K562 treated with DMSO at 1 percent for 12 hours (cell line): ENCODE measurements around the gene ZG16. TPM values are rescaled to one million over a fixed set of nuclear protein-coding genes. Genes with fewer than 3 reads are reported as not detected.

Source experiments
- total RNA-seq: library from RNA; unstranded; fragments of 300-600 nt; gene quantifications from 2 replicates; pipeline ENCODE4 v1.2.3, GENCODE V29; 2022; ENCODE audit not compliant: insufficient read depth

The ZG16 gene
- not detected in 2 replicates for total RNA-seq

GRCh38 chr16:29777576-29778350, at the start of gene ZG16:
Gene ZG16 (plus strand): TSS chr16:29778256. CDS start chr16:29779267, 1,011 bp downstream.

GRCh38 chr16:29745853-29746345, 32.2 kb upstream of the ZG16 start, which contains the start of gene C16orf54:
Gene C16orf54 (minus strand): TSS chr16:29745990. CDS start chr16:29744951, 1,039 bp downstream.

GRCh38 chr16:29790183-29790948, 12.3 kb downstream of the ZG16 start, which contains the start of gene KIF22:
Gene KIF22 (plus strand): TSS chr16:29790751. CDS start chr16:29790760, 9 bp downstream.

GRCh38 chr16:29806099-29806579, 28.1 kb downstream of the ZG16 start, which contains the start of gene MAZ:
Gene MAZ (plus strand): TSS chr16:29806529. CDS start chr16:29806702, 173 bp downstream.

GRCh38 chr16:29811896-29812665, 34.0 kb downstream of the ZG16 start, which contains the start of gene PRRT2:
Gene PRRT2 (plus strand): TSS chr16:29812193. CDS start chr16:29813055, 862 bp downstream.

GRCh38 chr16:29815793-29816693, 38.0 kb downstream of the ZG16 start, which contains the start of gene PAGR1:
Gene PAGR1 (plus strand): TSS chr16:29816152. CDS start chr16:29816526, 374 bp downstream.

GRCh38 chr16:29820271-29820701, 42.2 kb downstream of the ZG16 start, which contains the start of gene MVP:
Gene MVP (plus strand): TSS chr16:29820462. CDS start chr16:29830550, 10,088 bp downstream.

Other genes with a start within 250 kb of the ZG16 start
- gene SPN, start 115.0 kb upstream of the ZG16 start, total RNA-seq = 43.8 and 109 TPM in 2 replicates
- gene QPRT, start 99.1 kb upstream of the ZG16 start, total RNA-seq = 174 TPM in 2 replicates
- not detected in 2 replicates for gene C16orf54, start 32.3 kb upstream of the ZG16 start, total RNA-seq
- 116 and 135 TPM in 2 replicates for gene KIF22, start 12.5 kb downstream of the ZG16 start, total RNA-seq
- gene MAZ, start 28.3 kb downstream of the ZG16 start, total RNA-seq = 261 and 270 TPM in 2 replicates
- gene PRRT2, start 33.9 kb downstream of the ZG16 start, total RNA-seq = 0.38 and 1.3 TPM in 2 replicates
- 36.1 and 48.1 TPM in 2 replicates for gene PAGR1, start 37.9 kb downstream of the ZG16 start, total RNA-seq
- gene MVP, start 42.2 kb downstream of the ZG16 start, total RNA-seq = 4.6 TPM in 2 replicates
- gene CDIPT, start 85.0 kb downstream of the ZG16 start, total RNA-seq = 87.8 and 89.1 TPM in 2 replicates
- 2.8 and 3.6 TPM in 2 replicates for gene SEZ6L2, start 121.3 kb downstream of the ZG16 start, total RNA-seq
- not detected in 2 replicates for gene ASPHD1, start 122.2 kb downstream of the ZG16 start, total RNA-seq
- 27.1 and 44.6 TPM in 2 replicates for gene KCTD13, start 148.0 kb downstream of the ZG16 start, total RNA-seq
- gene TMEM219, start 183.8 kb downstream of the ZG16 start, total RNA-seq = 166 and 188 TPM in 2 replicates
- gene TAOK2, start 195.6 kb downstream of the ZG16 start, total RNA-seq = 38.3 and 60.9 TPM in 2 replicates
- gene HIRIP3, start 217.4 kb downstream of the ZG16 start, total RNA-seq = 23.6 and 28.9 TPM in 2 replicates
- 95.4 and 119 TPM in 2 replicates for gene INO80E, start 218.0 kb downstream of the ZG16 start, total RNA-seq
- 0.99 and 2.0 TPM in 2 replicates for gene DOC2A, start 232.8 kb downstream of the ZG16 start, total RNA-seq
- gene C16orf92, start 244.9 kb downstream of the ZG16 start, total RNA-seq = not detected in 2 replicates